Measurements from ENCODE around the gene CCM2L. TPM values are rescaled to one million over a fixed set of nuclear protein-coding genes. Genes with fewer than 3 reads are reported as not detected.

The CCM2L gene
- total RNA-seq, 1 donor: not detected

GRCh38 chr20:31988430-31989015 lies 21.7 kb upstream of the CCM2L start:
- no peaks in the 10 kb centered on the region for H3K4me1 ChIP-seq (ENCODE audit: insufficient read depth, low read length)

GRCh38 chr20:31989030-31989645 lies 21.1 kb upstream of the CCM2L start:
- H4K20me1 ChIP-seq (ENCODE audit: insufficient read depth, low read length): no peaks in the 10 kb centered on the region
- peaks cover 7% of the 10 kb centered on the region for H3K27me3 ChIP-seq (ENCODE audit: insufficient read depth, low read length)
- no peak overlapping the region for H2AFZ ChIP-seq (ENCODE audit: low read length)
- no peak for TF ChIP-seq CTCF (IDR thresholded peaks at IDR 0.05; ENCODE audit: extremely low read depth, low read depth, low read length)
- H3K27ac ChIP-seq (ENCODE audit: low read depth, low read length): no peak overlapping the region
- DNase-seq (ENCODE audit: insufficient read length, low spot score, missing footprints): no peak
- no peak overlapping the region for H3K4me2 ChIP-seq (ENCODE audit: insufficient read depth, low read length)
- no peaks in the 10 kb centered on the region for H3K9me3 ChIP-seq (ENCODE audit: low read depth, low read length)
- no peaks in the 10 kb centered on the region for H3K4me1 ChIP-seq (ENCODE audit: insufficient read depth, low read length)
- H3K79me2 ChIP-seq (ENCODE audit: insufficient read depth, low read length): no peaks in the 10 kb centered on the region
- H3K36me3 ChIP-seq (ENCODE audit: insufficient read depth, low read length): no peaks in the 10 kb centered on the region
- no peak overlapping the region for H3K4me3 ChIP-seq (ENCODE audit: insufficient read depth, low read length)

More at GRCh38 chr20:31988430-31989015, 21.7 kb upstream of the CCM2L start:
- TF ChIP-seq CTCF (IDR thresholded peaks at IDR 0.05; ENCODE audit: extremely low read depth, low read depth, low read length): no peak
- H3K9me3 ChIP-seq (ENCODE audit: low read depth, low read length): no peaks in the 10 kb centered on the region
- H4K20me1 ChIP-seq (ENCODE audit: insufficient read depth, low read length): no peaks in the 10 kb centered on the region
- no peaks in the 10 kb centered on the region for H3K79me2 ChIP-seq (ENCODE audit: insufficient read depth, low read length)
- H3K27me3 ChIP-seq (ENCODE audit: insufficient read depth, low read length): peaks cover under 1% of the 10 kb centered on the region
- H3K36me3 ChIP-seq (ENCODE audit: insufficient read depth, low read length): no peaks in the 10 kb centered on the region
- no peak for DNase-seq (ENCODE audit: insufficient read length, low spot score, missing footprints)
- H3K4me2 ChIP-seq (ENCODE audit: insufficient read depth, low read length): no peak overlapping the region
- H3K27ac ChIP-seq (ENCODE audit: low read depth, low read length): no peak overlapping the region
- no peak overlapping the region for H3K4me3 ChIP-seq (ENCODE audit: insufficient read depth, low read length)
- H2AFZ ChIP-seq (ENCODE audit: low read length): no peak overlapping the region

GRCh38 chr20:31990641-31991338 lies 19.4 kb upstream of the CCM2L start:
- Histone ChIP-seq H3K4me3 (ENCODE audit: insufficient read depth, low read length) (no peak overlapping the region), H3K9me3 (ENCODE audit: low read depth, low read length) (no peaks in the 10 kb centered on the region), H2AFZ (ENCODE audit: low read length) (no peak overlapping the region), H3K27me3 (ENCODE audit: insufficient read depth, low read length) (peaks cover 20% of the 10 kb centered on the region), H4K20me1 (ENCODE audit: insufficient read depth, low read length) (no peaks in the 10 kb centered on the region), H3K79me2 (ENCODE audit: insufficient read depth, low read length) (no peaks in the 10 kb centered on the region), H3K27ac (ENCODE audit: low read depth, low read length) (no peak overlapping the region), H3K36me3 (ENCODE audit: insufficient read depth, low read length) (no peaks in the 10 kb centered on the region), H3K4me2 (ENCODE audit: insufficient read depth, low read length) (no peak overlapping the region), H3K4me1 (ENCODE audit: insufficient read depth, low read length) (no peaks in the 10 kb centered on the region)
- DNase-seq (ENCODE audit: insufficient read length, low spot score, missing footprints): no peak
- no peak for TF ChIP-seq CTCF (IDR thresholded peaks at IDR 0.05; ENCODE audit: extremely low read depth, low read depth, low read length)

- Histone ChIP-seq H2AFZ (ENCODE audit: low read length) (no peak overlapping the region), H3K4me3 (ENCODE audit: insufficient read depth, low read length) (no peak overlapping the region), H3K36me3 (ENCODE audit: insufficient read depth, low read length) (no peaks in the 10 kb centered on the region), H3K27ac (ENCODE audit: low read depth, low read length) (no peak overlapping the region), H3K9me3 (ENCODE audit: low read depth, low read length) (no peaks in the 10 kb centered on the region), H3K4me2 (ENCODE audit: insufficient read depth, low read length) (no peak overlapping the region), H3K4me1 (ENCODE audit: insufficient read depth, low read length) (no peaks in the 10 kb centered on the region), H4K20me1 (ENCODE audit: insufficient read depth, low read length) (no peaks in the 10 kb centered on the region), H3K27me3 (ENCODE audit: insufficient read depth, low read length) (peaks cover 20% of the 10 kb centered on the region), H3K79me2 (ENCODE audit: insufficient read depth, low read length) (no peaks in the 10 kb centered on the region)
- DNase-seq (ENCODE audit: insufficient read length, low spot score, missing footprints): peak; percentile 66
- no peak for TF ChIP-seq CTCF (IDR thresholded peaks at IDR 0.05; ENCODE audit: extremely low read depth, low read depth, low read length)
Observed at GRCh38 chr20:31991339-31991705, 18.9 kb upstream of the CCM2L start.

Data from osteoblast (primary cell).